Fibroblast of lung (primary cell): ENCODE data around the gene RELL2. TPM values are rescaled to one million over a fixed set of nuclear protein-coding genes. Genes with fewer than 3 reads are reported as not detected.

ENCODE experiments used
- DNase-seq, 2 donors: peaks; one replicate each; pipeline versions ENCODE4 v3.0.0 to v3.0.0-alpha.2; 2010; ENCODE audit warnings: low read depth in 2 of 2
- H2AFZ ChIP-seq: 2 replicates; pipeline ENCODE4 v1.5.1; 2012; ENCODE audit warnings: low read length, control low read depth, inconsistent platforms
- H3K27ac ChIP-seq: 2 replicates; pipeline ENCODE4 v1.5.1; 2011; ENCODE audit warnings: low read length, control low read depth; ENCODE audit not compliant: insufficient read depth
- H3K27me3 ChIP-seq: 2 replicates; pipeline ENCODE4 v1.5.1; 2011; ENCODE audit warnings: mild to moderate bottlenecking, low read length; ENCODE audit not compliant: control insufficient read depth, insufficient read depth
- H3K36me3 ChIP-seq: 2 replicates; pipeline ENCODE4 v1.5.1; 2011; ENCODE audit warnings: low read length; ENCODE audit not compliant: control insufficient read depth, insufficient read depth
- H3K4me1 ChIP-seq: 2 replicates; pipeline ENCODE4 v1.5.1; 2011; ENCODE audit warnings: low read length; ENCODE audit not compliant: control insufficient read depth, insufficient read depth; ENCODE audit errors: extremely low read depth
- H3K4me2 ChIP-seq: 2 replicates; pipeline ENCODE4 v1.5.1; 2011; ENCODE audit warnings: low read length, control low read depth; ENCODE audit not compliant: insufficient read depth; ENCODE audit errors: extremely low read depth
- H3K4me3 ChIP-seq, 4 experiments: fragments of 200-600 bp in 1 of 4; sonication (generic) in 1 of 4; replicated peaks in 1 of 4; 2 replicates each; pipeline ENCODE4 v1.5.1; 2011 to 2016; ENCODE audit warnings: low read length in 4 of 4, low read depth in 3 of 4, mild to moderate bottlenecking in 3 of 4, control low read depth in 2 of 4, inconsistent platforms in 1 of 4, mixed read lengths in 1 of 4; ENCODE audit not compliant: insufficient read depth in 1 of 4; ENCODE audit errors: control extremely low read depth in 1 of 4
- H3K79me2 ChIP-seq: 2 replicates; pipeline ENCODE4 v1.5.1; 2012; ENCODE audit warnings: mild to moderate bottlenecking, low read length, inconsistent platforms; ENCODE audit not compliant: control insufficient read depth, insufficient read depth
- H3K9ac ChIP-seq: 2 replicates; pipeline ENCODE4 v1.5.1; 2011; ENCODE audit warnings: mild to moderate bottlenecking, low read length, control low read depth; ENCODE audit not compliant: insufficient read depth
- H3K9me3 ChIP-seq: 2 replicates; pipeline ENCODE4 v1.5.1; 2012; ENCODE audit warnings: low read depth, low read length; ENCODE audit not compliant: control insufficient read depth, insufficient read depth
- H4K20me1 ChIP-seq: 2 replicates; pipeline ENCODE4 v1.5.1; 2011; ENCODE audit warnings: low read length; ENCODE audit not compliant: control insufficient read depth, insufficient read depth; ENCODE audit errors: extremely low read depth
- CTCF ChIP-seq, 2 donors: IDR thresholded peaks in 1 of 2; conservative IDR thresholded peaks in 1 of 2; 1 replicate in 1 of 2; 2 replicates in 1 of 2; pipeline ENCODE4 v1.5.1; 2011 to 2012; ENCODE audit warnings: low read length in 2 of 2, control low read depth in 1 of 2, inconsistent platforms in 1 of 2, low read depth in 1 of 2, mild to moderate bottlenecking in 1 of 2
- EZH2 ChIP-seq: IDR thresholded peaks from 2 replicates; pipeline ENCODE4 v1.5.1; 2012; ENCODE audit warnings: low read length, control low read depth, mild to moderate bottlenecking; ENCODE audit errors: missing control alignments
- polyA plus RNA-seq, 2 donors: library from polyadenylated mRNA; depleted of rRNA in 1 of 2; stranded (reverse) in 1 of 2; unstranded in 1 of 2; fragments of >200 nt; gene quantifications; 2 replicates each; pipeline ENCODE4 v1.2.1, GENCODE V29; 2011 to 2012; ENCODE audit warnings: missing spikeins in 1 of 2
- total RNA-seq: library from RNA; depleted of rRNA; stranded (reverse); fragments of >200 nt; gene quantifications from 2 replicates; pipeline ENCODE4 v1.2.1, GENCODE V29; 2014

The RELL2 gene
- total and polyA plus RNA-seq, 2 donors (not counting 1 experiment from before 2014, with no cell fraction given), result 3.0 to 3.7 TPM

GRCh38 chr5:141654298-141654697 is 17.5 kb downstream of the RELL2 start:
- TF ChIP-seq CTCF (conservative IDR thresholded peaks at IDR 0.05 in 1 of 2, IDR thresholded peaks at IDR 0.05 in 1 of 2; ENCODE audit: low read depth in 1 of 2, low read length in 2 of 2) (no peak), EZH2 (no peak)
- Histone ChIP-seq H3K36me3 (peaks cover 5% of the 10 kb centered on the region), H3K4me1 (peaks cover 11% of the 10 kb centered on the region), H3K4me2 (no peak overlapping the region), H3K27me3 (no peaks in the 10 kb centered on the region), H4K20me1 (no peaks in the 10 kb centered on the region), H3K27ac (peak overlapping the region; percentile 44), H3K79me2 (no peaks in the 10 kb centered on the region), H2AFZ (no peak overlapping the region), H3K4me3 (no peak overlapping the region), H3K9me3 (no peaks in the 10 kb centered on the region), H3K9ac (no peak overlapping the region)
- DNase-seq, result peak; percentile 42 to 90

GRCh38 chr5:141655020-141655419 is 18.2 kb downstream of the RELL2 start:
- Histone ChIP-seq H2AFZ (no peak overlapping the region), H3K4me1 (peaks cover 9% of the 10 kb centered on the region), H3K36me3 (peaks cover 3% of the 10 kb centered on the region), H3K4me2 (no peak overlapping the region), H3K9me3 (no peaks in the 10 kb centered on the region), H3K27me3 (no peaks in the 10 kb centered on the region), H3K9ac (no peak overlapping the region), H4K20me1 (no peaks in the 10 kb centered on the region), H3K4me3 (no peak overlapping the region), H3K79me2 (no peaks in the 10 kb centered on the region), H3K27ac (no peak overlapping the region)
- no peak for DNase-seq
- TF ChIP-seq CTCF (conservative IDR thresholded peaks at IDR 0.05 in 1 of 2, IDR thresholded peaks at IDR 0.05 in 1 of 2; ENCODE audit: low read depth in 1 of 2, low read length in 2 of 2) (no peak), EZH2 (no peak)

- Histone ChIP-seq H3K79me2 (no peaks in the 10 kb centered on the region), H3K4me3 (no peak overlapping the region), H3K9ac (no peak overlapping the region), H3K27me3 (no peaks in the 10 kb centered on the region), H3K36me3 (peaks cover 3% of the 10 kb centered on the region), H4K20me1 (no peaks in the 10 kb centered on the region), H3K27ac (no peak overlapping the region), H2AFZ (no peak overlapping the region), H3K9me3 (no peaks in the 10 kb centered on the region), H3K4me2 (no peak overlapping the region), H3K4me1 (peaks cover 7% of the 10 kb centered on the region)
- TF ChIP-seq CTCF (conservative IDR thresholded peaks at IDR 0.05 in 1 of 2, IDR thresholded peaks at IDR 0.05 in 1 of 2; ENCODE audit: low read depth in 1 of 2, low read length in 2 of 2) (no peak), EZH2 (no peak)
- DNase-seq, result no peak
These were observed 19.6 kb downstream of the RELL2 start for GRCh38 chr5:141656396-141656795.
